NT2/D1 (cell line): ENCODE results near the gene PRKRA.
"Not testable (repeated sequence)": the region's sequence is repeated elsewhere in the genome, so short reads cannot be mapped to it uniquely, and the experiment has no call there.

ENCODE experiments used
- DNase-seq: peaks from one replicate; pipeline ENCODE4 v3.0.0-alpha.2; 2011; ENCODE audit warnings: low read depth, low spot score
- H3K27me3 ChIP-seq: 2 replicates; pipeline ENCODE4 v1.6.0; 2011; ENCODE audit warnings: mild to moderate bottlenecking; ENCODE audit not compliant: insufficient read length, insufficient read depth
- H3K36me3 ChIP-seq: 2 replicates; pipeline ENCODE4 v1.6.1; 2011; ENCODE audit warnings: mild to moderate bottlenecking, low read length, mixed read lengths; ENCODE audit not compliant: insufficient read depth, insufficient read length
- H3K4me1 ChIP-seq: 2 replicates; pipeline ENCODE4 v1.5.1; 2011; ENCODE audit not compliant: insufficient read depth, insufficient read length
- H3K4me3 ChIP-seq: 2 replicates; pipeline ENCODE4 v1.5.1; 2011; ENCODE audit warnings: low read depth; ENCODE audit not compliant: insufficient read length
- H3K9ac ChIP-seq: 2 replicates; pipeline ENCODE4 v1.6.0; 2011; ENCODE audit warnings: low read depth; ENCODE audit not compliant: insufficient read length
- H3K9me3 ChIP-seq: 2 replicates; pipeline ENCODE4 v1.5.1; 2011; ENCODE audit warnings: mild to moderate bottlenecking, low read length; ENCODE audit not compliant: insufficient read depth
- SUZ12 ChIP-seq: IDR thresholded peaks from 2 replicates; pipeline ENCODE4 v1.6.1; 2011; ENCODE audit not compliant: insufficient read length, insufficient read depth; ENCODE audit errors: extremely low read depth
- YY1 ChIP-seq: IDR thresholded peaks from 2 replicates; pipeline ENCODE4 v1.6.1; 2011; ENCODE audit not compliant: insufficient read length, insufficient read depth
- ZNF274 ChIP-seq: IDR thresholded peaks from 2 replicates; pipeline ENCODE4 v1.6.1; 2011; ENCODE audit warnings: mild to moderate bottlenecking, low read depth, low read length

Gene PRKRA

GRCh38 chr2:178476477-178476876 is 25.5 kb upstream of the PRKRA start:
- no peak for TF ChIP-seq ZNF274
- TF ChIP-seq YY1 = no peak
- TF ChIP-seq SUZ12 = no peak

GRCh38 chr2:178474560-178474959 is 23.6 kb upstream of the PRKRA start:
- Histone ChIP-seq H3K4me1 (no peaks in the 10 kb centered on the region), H3K4me3 (no peak overlapping the region), H3K27me3 (peaks cover 5% of the 10 kb centered on the region), H3K9me3 (no peaks in the 10 kb centered on the region), H3K36me3 (no peaks in the 10 kb centered on the region), H3K9ac (no peak overlapping the region)
- TF ChIP-seq SUZ12 = no peak
- TF ChIP-seq ZNF274 = no peak
- no peak for TF ChIP-seq YY1
- DNase-seq = no peak

More at GRCh38 chr2:178476477-178476876, 25.5 kb upstream of the PRKRA start:
- no peak for DNase-seq
- no peak overlapping the region for H3K9ac ChIP-seq
- no peaks in the 10 kb centered on the region for H3K36me3 ChIP-seq
- H3K27me3 ChIP-seq = peaks cover 17% of the 10 kb centered on the region
- no peaks in the 10 kb centered on the region for H3K9me3 ChIP-seq
- H3K4me3 ChIP-seq = no peak overlapping the region
- no peaks in the 10 kb centered on the region for H3K4me1 ChIP-seq

- Histone ChIP-seq H3K27me3 (no peaks in the 10 kb centered on the region), H3K4me3 (no peak overlapping the region), H3K9me3 (no peaks in the 10 kb centered on the region), H3K9ac (no peak overlapping the region), H3K4me1 (no peaks in the 10 kb centered on the region), H3K36me3 (peaks cover 2% of the 10 kb centered on the region)
- no peak for DNase-seq
- no peak for TF ChIP-seq YY1
Measured at GRCh38 chr2:178473931-178474330, 23.0 kb upstream of the PRKRA start.

GRCh38 chr2:178473373-178473772 is 22.4 kb upstream of the PRKRA start:
- H3K4me3 ChIP-seq = no peak overlapping the region
- H3K36me3 ChIP-seq = peaks cover 5% of the 10 kb centered on the region
- H3K4me1 ChIP-seq = no peaks in the 10 kb centered on the region
- no peaks in the 10 kb centered on the region for H3K27me3 ChIP-seq
- H3K9ac ChIP-seq = no peak overlapping the region
- DNase-seq = no peak
- no peak for TF ChIP-seq ZNF274
- no peak for TF ChIP-seq SUZ12
- TF ChIP-seq YY1 = no peak
- no peaks in the 10 kb centered on the region for H3K9me3 ChIP-seq

- not testable (repeated sequence) for H3K4me3 ChIP-seq, H3K36me3 ChIP-seq, H3K9ac ChIP-seq, H3K4me1 ChIP-seq, DNase-seq, H3K9me3 ChIP-seq, H3K27me3 ChIP-seq
Measured at GRCh38 chr2:178471313-178471712, 20.3 kb upstream of the PRKRA start.

- Histone ChIP-seq H3K9me3 (no peaks in the 10 kb centered on the region), H3K27me3 (no peaks in the 10 kb centered on the region), H3K36me3 (peaks cover 15% of the 10 kb centered on the region), H3K4me1 (no peaks in the 10 kb centered on the region), H3K4me3 (no peak overlapping the region), H3K9ac (no peak overlapping the region)
- DNase-seq = no peak
- TF ChIP-seq YY1 (no peak), SUZ12 (no peak), ZNF274 (no peak)
Measured at GRCh38 chr2:178469219-178469849, 18.4 kb upstream of the PRKRA start.

GRCh38 chr2:178457390-178457886 is 6.5 kb upstream of the PRKRA start:
- H3K36me3 ChIP-seq = peaks cover 2% of the 10 kb centered on the region
- TF ChIP-seq YY1 (no peak), SUZ12 (no peak), ZNF274 (no peak)
- no peak for DNase-seq
- no peaks in the 10 kb centered on the region for H3K9me3 ChIP-seq
- no peak overlapping the region for H3K4me3 ChIP-seq
- no peak overlapping the region for H3K9ac ChIP-seq
- no peaks in the 10 kb centered on the region for H3K27me3 ChIP-seq
- H3K4me1 ChIP-seq = no peaks in the 10 kb centered on the region
